ENCODE measurements around the gene ABCA1. TPM values are rescaled to one million over a fixed set of nuclear protein-coding genes. Genes with fewer than 3 reads are reported as not detected.

ABCA1 gene
- total and polyA plus RNA-seq, 2 of the 13 experiments (the other 11 are each of a cell fraction or from before 2014, with no cell fraction given) = 26.8 to 63.8 TPM

GRCh38 chr9:104968025-104968982 is 40.3 kb upstream of the ABCA1 start (continued):
- TF ChIP-seq PRDM15 (CRISPR knock-in tag; IDR thresholded peaks at IDR 0.05) (no peak), TARDBP (CRISPR knock-in tag; IDR thresholded peaks at IDR 0.05) (0 out of 2 replicates have a peak, but pooled peaks have one; percentile 45), SNAPC5 (CRISPR knock-in tag; IDR thresholded peaks at IDR 0.05; ENCODE audit: borderline replicate concordance) (no peak), ZNF292 (CRISPR knock-in tag; IDR thresholded peaks at IDR 0.05; ENCODE audit: borderline replicate concordance, low read depth) (peak; percentile 54; the same call in 1 of the 2 replicates), ZNF713 (CRISPR knock-in tag; IDR thresholded peaks at IDR 0.05) (no peak), MEIS1 (CRISPR knock-in tag; IDR thresholded peaks at IDR 0.05; ENCODE audit: borderline replicate concordance) (no peak; the same call in 1 of the 2 replicates), RBM39 (IDR thresholded peaks at IDR 0.05; ENCODE audit: low read depth, low read length, poor library complexity, severe bottlenecking) (no peak), ZNF724P (CRISPR knock-in tag; IDR thresholded peaks at IDR 0.05; ENCODE audit: borderline replicate concordance) (no peak; the same call in 1 of the 2 replicates), ZNF674 (CRISPR knock-in tag; IDR thresholded peaks at IDR 0.05; ENCODE audit: low read depth) (no peak), ZXDC (CRISPR knock-in tag; IDR thresholded peaks at IDR 0.05) (no peak), ZNF790 (CRISPR knock-in tag; IDR thresholded peaks at IDR 0.05; ENCODE audit: borderline replicate concordance) (no peak), SALL2 (CRISPR knock-in tag; IDR thresholded peaks at IDR 0.05) (no peak), ZBTB42 (CRISPR knock-in tag; IDR thresholded peaks at IDR 0.05) (no peak), GPBP1L1 (CRISPR knock-in tag; IDR thresholded peaks at IDR 0.05) (no peak), MIER2 (CRISPR knock-in tag; IDR thresholded peaks at IDR 0.05) (no peak), ZNF567 (CRISPR knock-in tag; IDR thresholded peaks at IDR 0.05; ENCODE audit: borderline replicate concordance) (no peak), ATAD3A (CRISPR knock-in tag; IDR thresholded peaks at IDR 0.05) (no peak), PHB2 (IDR thresholded peaks at IDR 0.05; ENCODE audit: partially characterized antibody) (no peak), ZNF235 (CRISPR knock-in tag; IDR thresholded peaks at IDR 0.05; ENCODE audit: borderline replicate concordance) (no peak; the same call in 1 of the 2 replicates)
